HepG2 (cell line): ENCODE measurements around the gene GZF1. TPM values are rescaled to one million over a fixed set of nuclear protein-coding genes. Genes with fewer than 3 reads are reported as not detected.
A peak's percentile ranks its signal among the peaks of the same experiment; 100 is the strongest.

Source experiments
- ATAD3A ChIP-seq: sonication (generic); formaldehyde crosslinking; IDR thresholded peaks from 2 replicates; pipeline ENCODE4 v1.4.0; 2020; ENCODE audit warnings: missing genetic modification reagents
- CEBPZ ChIP-seq: IDR thresholded peaks from 2 replicates; pipeline ENCODE4 v1.6.1; 2012; ENCODE audit warnings: low read length, improper control_type of control experiment
- DNMT3B ChIP-seq: conservative IDR thresholded peaks from 2 replicates; pipeline ENCODE4 v1.6.1; 2016; ENCODE audit warnings: missing biosample characterization, control low read depth
- ERF ChIP-seq: IDR thresholded peaks from 2 replicates; pipeline ENCODE4 v1.6.1; 2018; ENCODE audit warnings: missing biosample characterization, missing genetic modification reagents
- FOXK1 ChIP-seq: sonication (generic); formaldehyde crosslinking; IDR thresholded peaks from 2 replicates; pipeline ENCODE4 v1.4.0; 2020; ENCODE audit warnings: low read depth, missing genetic modification reagents, borderline replicate concordance
- FOXP4 ChIP-seq: sonication (generic); formaldehyde crosslinking; IDR thresholded peaks from 2 replicates; pipeline ENCODE4 v1.4.0; 2020; ENCODE audit warnings: missing genetic modification reagents
- HMGA1 ChIP-seq: sonication (generic); formaldehyde crosslinking; conservative IDR thresholded peaks from 2 replicates; pipeline ENCODE4 v1.4.0; 2020; ENCODE audit warnings: missing genetic modification reagents
- HNF1B ChIP-seq: sonication (generic); formaldehyde crosslinking; IDR thresholded peaks from 2 replicates; pipeline ENCODE4 v1.5.1; 2020; ENCODE audit warnings: mild to moderate bottlenecking, moderate library complexity, missing genetic modification reagents
- HOXA5 ChIP-seq: sonication (generic); formaldehyde crosslinking; IDR thresholded peaks from 2 replicates; pipeline ENCODE4 v1.4.0; 2020; ENCODE audit warnings: missing genetic modification reagents
- LRRFIP1 ChIP-seq: sonication (generic); formaldehyde crosslinking; conservative IDR thresholded peaks from 2 replicates; pipeline ENCODE4 v1.4.0; 2020; ENCODE audit warnings: missing genetic modification reagents
- MXI1 ChIP-seq: IDR thresholded peaks from 3 replicates; pipeline ENCODE4 v1.6.1; 2012; ENCODE audit warnings: low read depth, low read length, inconsistent platforms, borderline replicate concordance
- NBN ChIP-seq: fragments of 450-650 bp; conservative IDR thresholded peaks from 2 replicates; pipeline ENCODE4 v1.6.1; 2017
- NCOA2 ChIP-seq: sonication (generic); formaldehyde crosslinking; IDR thresholded peaks from 2 replicates; pipeline ENCODE4 v1.8.0; 2022; ENCODE audit warnings: inconsistent platforms
- SOX13 ChIP-seq, 3 experiments: fragments of 450-650 bp in 1 of 3; sonication (generic) in 1 of 3; formaldehyde crosslinking in 1 of 3; IDR thresholded peaks in 2 of 3; conservative IDR thresholded peaks in 1 of 3; 2 replicates each; pipeline versions ENCODE4 v1.5.0 to v1.6.1; 2016 to 2020; ENCODE audit warnings: antibody characterized with exemption in 1 of 3, mild to moderate bottlenecking in 1 of 3, missing compliant biosample characterization in 1 of 3, missing genetic modification reagents in 1 of 3, moderate library complexity in 1 of 3
- TMF1 ChIP-seq: sonication (generic); formaldehyde crosslinking; IDR thresholded peaks from 2 replicates; pipeline ENCODE4 v1.8.1; 2022; ENCODE audit warnings: low read depth, missing genetic modification reagents
- ZNF296 ChIP-seq: sonication (generic); formaldehyde crosslinking; conservative IDR thresholded peaks from 2 replicates; pipeline ENCODE4 v1.5.0; 2020; ENCODE audit warnings: mild to moderate bottlenecking, missing genetic modification reagents
- ZNF337 ChIP-seq: sonication (generic); formaldehyde crosslinking; IDR thresholded peaks from 2 replicates; pipeline ENCODE4 v1.5.1; 2020; ENCODE audit warnings: missing genetic modification reagents, low read depth, mild to moderate bottlenecking, borderline replicate concordance
- ZNF564 ChIP-seq: sonication (generic); formaldehyde crosslinking; IDR thresholded peaks from 2 replicates; pipeline ENCODE4 v1.8.1; 2023; ENCODE audit warnings: mild to moderate bottlenecking, missing genetic modification reagents
- ZNF776 ChIP-seq: sonication (generic); formaldehyde crosslinking; IDR thresholded peaks from 2 replicates; pipeline ENCODE4 v1.4.0; 2020; ENCODE audit warnings: mild to moderate bottlenecking, missing genetic modification reagents
- polyA plus RNA-seq, 8 experiments: library from polyadenylated mRNA; depleted of rRNA in 3 of 8; stranded (reverse) in 7 of 8; unstranded in 1 of 8; fragments of >200 nt; fragmentation: Illumina TruSeq in 4 of 8; extraction: Trizol in 4 of 8; gene quantifications; 2 replicates each; pipeline versions ENCODE4 v1.2.1 to v1.2.3, GENCODE V29; 2011 to 2016; ENCODE audit warnings: low read depth in 4 of 8, missing spikeins in 1 of 8, mixed read lengths in 1 of 8; ENCODE audit not compliant: insufficient read depth in 1 of 8
- total RNA-seq, 5 experiments: library from RNA; depleted of rRNA; stranded (reverse); fragments of >200 nt; fragmentation: Illumina TruSeq; extraction: Trizol; gene quantifications; 2 replicates each; pipeline ENCODE4 v1.2.3, GENCODE V29; 2016; ENCODE audit warnings: low read depth in 1 of 5

Gene GZF1
- total and polyA plus RNA-seq, 2 of the 13 experiments (the other 11 are each of a cell fraction or from before 2014, with no cell fraction given): 16.9 to 26.0 TPM

- TF ChIP-seq CEBPZ: no peak
- no peak for TF ChIP-seq HMGA1 (CRISPR knock-in tag)
- TF ChIP-seq SOX13 (IDR thresholded peaks at IDR 0.05): peak; percentile 24; the same call in 1 of the 2 replicates
- TF ChIP-seq SOX13 (CRISPR knock-in tag; conservative IDR thresholded peaks at IDR 0.05 in 1 of 2, IDR thresholded peaks at IDR 0.05 in 1 of 2): peak in 1 of 2 experiments; percentile 71; a peak in 2 of 4 replicates
- peak; percentile 98 for TF ChIP-seq HNF1B (CRISPR knock-in tag)
- peak; percentile 30; the same call in 1 of the 2 replicates for TF ChIP-seq ATAD3A (CRISPR knock-in tag)
- peak; percentile 90 for TF ChIP-seq DNMT3B
- TF ChIP-seq ERF (CRISPR knock-in tag): peak; percentile 99
- TF ChIP-seq HOXA5: peak; percentile 95
- peak; percentile 97 for TF ChIP-seq ZNF776 (CRISPR knock-in tag)
- TF ChIP-seq TMF1 (CRISPR knock-in tag): peak; percentile 11; the same call in 1 of the 2 replicates
- TF ChIP-seq FOXP4 (CRISPR knock-in tag): peak; percentile 85
- peak; percentile 99 for TF ChIP-seq MXI1
- no peak; the same call in 1 of the 2 replicates for TF ChIP-seq LRRFIP1 (CRISPR knock-in tag)
- no peak for TF ChIP-seq NBN
- TF ChIP-seq ZNF337 (CRISPR knock-in tag): peak; percentile 96
- TF ChIP-seq ZNF564: peak; percentile 91
- TF ChIP-seq ZNF296 (CRISPR knock-in tag): peak; percentile 99
- TF ChIP-seq NCOA2 (CRISPR knock-in tag): peak; percentile 61
- TF ChIP-seq FOXK1 (CRISPR knock-in tag): peak; percentile 99
Observed at GRCh38 chr20:23361476-23362391, at the start of gene GZF1 (continued).
